Esophagus mucosa (tissue), 1 donor: ENCODE data around the gene ZBTB20. TPM values are rescaled to one million over a fixed set of nuclear protein-coding genes. Genes with fewer than 3 reads are reported as not detected.
"Not testable (repeated sequence)": the region's sequence is repeated elsewhere in the genome, so short reads cannot be mapped to it uniquely, and the experiment has no call there.

Experiments
- ATAC-seq: fragments of 200-7000 bp; cut with Tn5 transposase; one replicate; pipeline ENCODE4 v1.9.1; 2020
- total RNA-seq: library from RNA; stranded (reverse); gene quantifications from one replicate; pipeline ENCODE4 v1.2.4, GENCODE V29; 2023
- donor health status: DM: yes; HTN: yes; CAD: no.

ZBTB20 gene
- total RNA-seq = 7.3 TPM

DNA sequence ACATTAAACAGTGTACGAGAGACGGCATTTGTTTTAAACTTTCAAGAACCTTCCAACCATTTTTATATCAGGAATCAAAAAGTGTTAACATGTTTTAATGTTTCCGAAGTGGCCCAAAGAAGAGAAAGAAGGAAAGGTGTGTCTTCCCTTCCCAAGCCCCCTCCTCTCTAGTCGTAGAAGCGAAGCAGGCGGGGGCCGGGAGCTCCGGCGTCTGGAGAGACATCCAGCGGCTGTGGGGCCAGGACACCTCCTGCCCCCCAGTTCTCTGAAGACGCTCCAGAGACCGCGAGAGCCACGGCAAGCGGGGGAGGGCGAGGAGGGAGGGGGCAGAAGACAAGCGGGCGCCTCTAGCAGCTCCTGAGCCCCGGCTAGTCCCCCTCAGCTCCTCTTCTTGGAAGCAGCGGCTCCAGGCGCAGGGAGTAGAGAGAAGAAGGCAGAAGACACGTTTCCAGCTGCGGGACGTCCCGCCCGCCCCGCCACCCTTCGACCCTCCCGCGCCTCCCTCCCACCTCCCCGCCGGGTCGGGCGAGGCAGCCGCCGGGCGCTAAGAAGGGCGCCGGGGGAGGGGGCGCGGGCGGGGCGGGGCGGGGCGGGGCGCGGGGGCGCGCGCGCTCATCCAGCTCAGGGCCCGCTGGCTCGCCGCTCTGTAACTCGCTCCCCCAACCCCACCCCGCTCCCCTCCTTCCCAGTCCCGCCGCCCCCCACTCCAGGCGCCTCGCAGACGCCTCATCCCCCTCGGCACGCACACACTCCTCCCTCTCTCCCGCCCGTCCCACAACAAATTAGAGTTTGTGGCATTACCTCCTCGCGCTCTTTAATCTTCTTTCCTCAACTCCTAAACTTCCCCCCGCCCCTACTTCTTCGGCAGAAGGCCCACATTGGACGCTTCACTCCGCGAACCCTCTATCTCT is at the start of gene ZBTB20:
TSS of gene ZBTB20 (minus strand) at position 871 of the 911 bp plus-strand sequence.
- ATAC-seq = peak; percentile 21

DNA sequence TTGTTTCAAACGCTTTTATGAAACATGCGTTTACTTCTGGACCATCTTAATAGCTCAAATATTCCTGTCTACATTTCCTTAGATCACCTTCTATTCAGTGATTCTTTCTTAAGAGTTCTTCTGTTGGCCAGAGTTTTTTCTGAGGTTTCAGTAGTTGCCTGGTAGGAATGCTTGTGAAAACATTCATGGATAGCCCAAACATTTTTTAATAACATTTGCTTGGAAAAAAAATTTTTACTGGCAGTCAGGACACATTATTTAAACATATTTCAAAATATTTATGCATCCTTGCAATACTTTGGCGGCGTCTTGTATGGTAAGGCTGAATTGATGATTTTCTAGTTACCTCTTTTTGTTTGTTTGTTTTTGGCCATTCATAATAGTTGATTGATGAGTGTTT is 47.4 kb upstream of the ZBTB20 start:
- ATAC-seq = no peak

DNA sequence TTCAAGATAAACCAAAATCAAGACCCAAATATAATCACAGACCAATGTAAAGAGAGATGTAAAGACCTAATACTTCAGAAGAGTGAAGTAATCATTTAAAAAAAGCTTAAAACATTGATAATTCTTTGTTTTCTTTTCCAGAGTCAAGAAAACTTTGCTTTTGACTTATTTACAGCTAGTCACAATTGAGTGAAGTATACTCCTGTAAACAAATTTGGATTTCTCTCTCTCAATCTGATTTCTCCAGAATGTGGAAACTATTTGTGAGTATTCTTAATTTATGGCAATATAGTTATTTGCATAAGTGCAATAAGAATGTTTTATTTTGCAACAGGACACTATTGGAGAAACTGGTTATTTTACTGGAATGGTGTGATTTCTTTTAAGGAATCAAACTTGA is 43.7 kb upstream of the ZBTB20 start:
- no peak for ATAC-seq

DNA sequence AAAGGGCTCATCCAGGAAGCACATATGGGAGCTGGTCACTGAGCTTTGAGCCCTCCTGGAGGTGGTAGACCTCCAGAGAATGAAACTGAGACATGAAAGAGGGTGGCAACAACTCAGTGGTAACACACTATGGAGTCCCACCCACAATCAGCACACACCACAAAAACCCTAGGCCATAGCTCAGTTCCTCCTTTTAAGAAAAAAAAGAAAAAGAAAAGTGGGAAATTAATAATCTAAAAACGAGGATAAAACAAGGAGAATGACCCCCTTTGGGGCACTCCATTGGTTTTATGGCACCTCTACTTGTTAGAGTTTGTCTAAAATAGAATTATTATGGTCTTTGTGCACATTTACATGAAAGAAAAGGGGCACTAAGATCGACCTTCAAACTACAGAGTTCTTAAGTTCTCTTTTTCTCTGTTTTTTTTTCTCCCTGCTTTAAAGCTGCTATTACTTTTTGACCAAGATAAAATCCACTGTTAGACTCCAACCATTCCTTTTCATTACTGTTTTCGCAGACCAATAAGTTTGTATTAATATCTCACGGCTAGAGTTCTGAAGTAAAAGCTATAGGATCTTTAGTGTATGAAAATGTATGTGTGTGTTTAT is 40.2 kb upstream of the ZBTB20 start:
- ATAC-seq = no peak

DNA sequence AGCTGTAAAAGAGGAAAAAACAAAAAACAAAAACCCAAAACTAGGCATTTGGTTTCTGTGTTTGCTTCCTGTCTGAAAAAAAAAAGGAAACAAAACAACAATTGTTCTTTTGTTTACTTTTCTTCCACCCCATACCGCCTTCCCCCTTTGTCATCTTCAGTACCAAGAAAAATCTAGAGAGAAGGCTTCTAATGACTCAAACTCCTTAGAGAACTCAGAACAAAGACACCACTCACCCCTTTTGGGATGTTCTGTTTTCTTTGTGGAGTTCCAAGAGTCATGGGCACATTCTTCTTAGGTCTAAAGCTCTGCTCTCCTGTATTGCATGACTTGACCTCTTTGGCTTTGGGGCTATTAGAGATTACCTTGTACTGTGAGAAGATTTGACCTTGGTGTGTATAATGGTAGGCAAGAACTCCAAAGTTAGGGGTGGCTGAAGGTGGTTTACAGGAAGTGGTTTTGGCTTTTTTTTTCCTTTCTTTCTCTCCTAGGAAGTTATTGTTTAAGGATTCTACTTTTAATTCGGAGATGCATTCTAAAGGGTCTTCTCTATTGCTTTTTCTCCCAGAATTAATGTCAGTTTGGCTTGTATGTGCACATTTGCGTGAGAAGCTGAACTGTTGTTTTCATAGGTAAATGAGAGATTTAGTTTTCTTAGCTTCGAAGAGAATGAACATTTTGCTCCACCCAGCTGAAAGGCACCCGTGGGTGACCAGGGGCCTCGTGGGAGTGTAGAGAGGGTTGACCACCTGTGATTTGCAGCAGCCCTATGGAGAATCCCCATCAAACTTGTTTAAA is 39.5 kb upstream of the ZBTB20 start:
- no peak for ATAC-seq

DNA sequence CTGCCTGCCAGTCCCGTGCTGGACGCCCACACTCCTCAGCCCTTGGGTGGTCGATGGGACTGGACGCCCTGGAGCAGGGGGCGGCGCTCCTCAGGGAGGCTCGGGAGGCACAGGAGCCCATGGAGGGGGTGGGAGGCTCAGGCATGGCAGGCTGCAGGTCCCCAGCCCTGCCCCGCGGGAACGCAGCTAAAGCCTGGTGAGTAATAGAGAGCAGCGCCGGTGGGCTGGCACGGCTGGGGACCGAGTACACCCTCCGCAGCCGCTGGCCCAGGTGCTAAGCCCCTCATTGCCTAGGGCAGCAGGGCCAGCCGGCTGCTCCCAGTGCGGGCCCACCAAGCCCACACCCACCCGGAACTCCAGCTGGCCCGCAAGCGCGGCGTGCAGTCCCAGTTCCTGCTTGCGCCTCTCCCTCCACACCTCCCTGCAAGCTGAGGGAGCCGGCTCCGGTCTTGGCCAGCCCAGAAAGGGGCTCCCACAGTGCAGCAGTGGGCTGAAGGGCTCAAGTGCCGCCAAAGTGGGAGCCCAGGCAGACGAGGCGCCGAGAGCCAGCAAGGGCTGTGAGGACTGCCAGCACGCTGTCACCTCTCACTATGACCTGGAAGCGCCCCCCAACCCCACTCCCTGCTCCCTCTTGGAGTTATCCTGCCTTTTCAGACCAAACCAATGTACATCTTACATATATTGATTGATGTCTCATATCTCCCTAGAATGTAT is 37.9 kb upstream of the ZBTB20 start:
- ATAC-seq = not testable (repeated sequence)

DNA sequence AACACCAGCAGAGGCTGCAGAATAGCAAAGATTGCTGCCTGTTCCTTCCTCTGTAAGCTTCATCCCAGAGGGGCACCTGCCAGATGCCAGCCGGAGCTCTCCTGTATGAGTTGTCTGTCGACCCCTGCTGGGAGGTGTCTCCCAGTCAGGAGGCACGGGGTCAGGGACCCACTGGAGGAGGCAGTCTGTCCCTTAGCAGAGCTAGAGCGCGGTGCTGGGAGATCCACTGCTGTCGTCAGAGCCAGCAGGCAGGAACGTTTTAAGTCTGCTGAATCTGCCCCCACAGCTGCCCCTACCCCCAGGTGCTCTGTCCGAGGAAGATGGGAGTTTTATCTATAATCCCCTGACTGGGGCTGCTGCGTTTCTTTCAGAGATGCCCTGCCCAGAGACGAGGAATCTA is 31.8 kb upstream of the ZBTB20 start:
- not testable (repeated sequence) for ATAC-seq

DNA sequence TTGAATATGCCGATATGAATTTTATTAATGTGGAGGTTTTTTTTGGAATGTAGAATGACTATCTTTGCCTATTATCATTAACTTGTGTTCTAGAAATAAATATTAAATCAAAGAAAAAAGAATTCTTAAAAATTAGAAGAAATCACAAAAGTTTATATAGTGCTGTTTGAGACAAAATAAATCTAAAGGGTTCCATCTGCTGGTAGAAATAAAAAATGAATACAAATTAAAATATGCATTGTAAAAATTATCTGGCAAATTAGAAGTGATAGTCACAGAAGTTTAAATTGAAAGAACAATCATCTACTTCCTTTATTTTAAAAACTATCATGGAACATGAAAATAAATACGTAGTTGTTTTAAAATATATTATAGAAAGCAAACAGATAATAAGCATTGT is 22.7 kb upstream of the ZBTB20 start:
- ATAC-seq = no peak

DNA sequence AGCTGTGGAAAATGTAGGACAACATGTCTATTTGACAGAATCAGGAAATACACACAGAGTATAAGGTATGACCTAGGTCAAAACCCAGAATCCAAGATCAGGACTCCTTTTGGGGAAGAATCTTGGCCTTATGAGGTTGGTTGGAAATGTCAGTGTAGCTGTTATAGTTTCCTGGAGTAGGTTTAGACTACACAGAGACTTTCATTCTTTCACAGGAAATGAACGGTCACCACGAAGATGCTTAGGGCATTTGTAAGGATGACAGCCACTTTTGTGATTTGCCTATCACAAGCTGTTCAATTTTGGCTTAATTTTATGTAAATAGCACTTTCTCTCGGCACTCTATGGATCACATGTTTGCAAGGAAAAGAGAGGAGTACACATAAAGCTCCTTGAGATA is 18.6 kb upstream of the ZBTB20 start:
- ATAC-seq = no peak

DNA sequence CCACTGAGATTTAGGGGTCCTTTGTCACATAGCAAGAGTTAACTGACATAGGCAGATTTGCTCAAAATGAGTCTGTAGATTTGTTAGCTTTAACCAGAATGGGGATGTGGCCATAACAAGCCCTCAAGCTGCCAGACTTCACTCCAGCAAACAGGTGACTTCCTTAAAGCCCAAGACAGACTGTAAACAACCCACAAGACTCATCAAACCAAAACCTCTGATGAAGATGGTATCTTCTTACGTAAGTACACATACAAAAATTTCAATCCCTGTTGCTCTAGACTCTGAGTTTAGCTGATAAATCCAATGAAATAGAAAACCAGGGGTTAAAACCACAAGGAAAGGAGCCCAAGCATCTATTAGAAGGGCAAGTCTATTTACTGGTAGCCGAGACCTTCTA is 18.2 kb upstream of the ZBTB20 start:
- ATAC-seq = no peak

DNA sequence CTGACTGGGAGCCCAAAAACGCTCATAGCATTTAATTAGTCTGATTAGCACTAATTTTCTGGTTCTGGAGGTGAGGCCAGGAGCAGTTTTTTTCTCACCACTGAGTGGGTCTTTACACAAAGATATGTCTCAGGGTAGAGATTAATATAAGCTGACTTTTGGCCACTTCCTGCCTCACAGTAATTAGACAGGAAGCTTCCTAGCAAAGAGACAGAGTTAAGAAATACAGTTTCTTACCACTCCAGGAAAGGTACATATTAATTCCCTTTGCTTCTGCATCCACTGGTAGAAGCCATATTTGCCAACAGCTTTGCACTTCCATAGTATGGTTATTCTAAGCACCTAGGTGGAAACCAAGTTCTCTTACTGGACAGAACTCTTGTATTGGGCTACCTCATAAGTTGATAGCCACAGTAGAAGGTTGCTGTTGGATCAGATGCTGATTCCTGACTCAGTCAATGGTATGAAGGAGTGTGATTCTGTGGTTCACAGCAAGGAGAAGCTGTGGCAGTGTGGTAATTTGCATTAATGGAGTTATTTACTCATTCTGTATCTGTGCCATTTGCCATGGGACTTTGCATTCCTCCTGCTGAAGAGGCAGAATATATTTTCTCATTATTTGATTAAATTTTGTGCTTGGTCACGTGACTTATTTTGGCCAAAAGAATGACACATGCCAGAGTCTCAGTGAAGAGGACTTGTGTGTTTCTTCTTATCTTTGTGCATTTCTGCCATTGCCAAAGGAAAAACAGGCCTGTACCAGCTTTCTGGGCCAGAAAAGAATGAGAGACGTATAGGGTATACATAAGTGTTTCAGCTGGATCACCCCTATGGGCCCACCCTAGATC is 17.5 kb upstream of the ZBTB20 start:
- ATAC-seq = no peak

DNA sequence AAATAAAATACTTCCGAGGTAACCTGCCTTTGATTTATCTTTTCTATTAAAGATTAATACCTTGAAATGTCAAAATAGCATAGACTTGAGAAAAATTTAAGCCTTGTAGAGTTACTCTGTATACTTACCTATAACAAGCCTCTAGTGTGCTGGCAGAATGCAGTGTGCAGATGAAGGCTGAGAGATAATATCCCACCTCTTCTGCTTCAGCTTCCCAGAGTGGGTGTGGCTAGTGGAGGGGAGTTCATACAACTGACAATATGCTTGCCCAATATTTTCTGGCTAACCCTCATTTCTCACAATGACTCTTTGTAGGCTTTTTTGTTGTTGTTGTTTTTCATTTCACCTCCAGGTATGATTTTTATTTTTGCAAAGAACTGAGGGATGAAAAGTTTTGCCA is 15.7 kb upstream of the ZBTB20 start:
- ATAC-seq = no peak

DNA sequence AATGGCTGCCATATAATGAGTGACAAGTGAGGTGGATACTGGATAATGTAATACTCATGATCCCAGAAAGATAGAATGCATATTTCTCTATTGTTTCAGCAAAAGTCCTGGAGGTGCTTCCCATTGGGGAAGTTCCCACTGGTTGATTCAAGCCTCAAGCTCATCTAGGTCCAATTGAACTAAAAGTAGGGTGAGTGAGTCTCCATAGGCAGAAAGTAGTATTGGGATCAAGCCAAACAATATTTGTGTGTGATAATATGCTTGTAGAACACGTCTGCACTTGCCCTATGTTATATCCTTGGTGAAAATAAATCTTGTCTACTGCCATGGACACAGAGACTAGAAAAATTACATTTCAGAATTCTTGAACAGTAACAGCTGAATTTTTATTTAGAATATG is 14.8 kb upstream of the ZBTB20 start:
- no peak for ATAC-seq

DNA sequence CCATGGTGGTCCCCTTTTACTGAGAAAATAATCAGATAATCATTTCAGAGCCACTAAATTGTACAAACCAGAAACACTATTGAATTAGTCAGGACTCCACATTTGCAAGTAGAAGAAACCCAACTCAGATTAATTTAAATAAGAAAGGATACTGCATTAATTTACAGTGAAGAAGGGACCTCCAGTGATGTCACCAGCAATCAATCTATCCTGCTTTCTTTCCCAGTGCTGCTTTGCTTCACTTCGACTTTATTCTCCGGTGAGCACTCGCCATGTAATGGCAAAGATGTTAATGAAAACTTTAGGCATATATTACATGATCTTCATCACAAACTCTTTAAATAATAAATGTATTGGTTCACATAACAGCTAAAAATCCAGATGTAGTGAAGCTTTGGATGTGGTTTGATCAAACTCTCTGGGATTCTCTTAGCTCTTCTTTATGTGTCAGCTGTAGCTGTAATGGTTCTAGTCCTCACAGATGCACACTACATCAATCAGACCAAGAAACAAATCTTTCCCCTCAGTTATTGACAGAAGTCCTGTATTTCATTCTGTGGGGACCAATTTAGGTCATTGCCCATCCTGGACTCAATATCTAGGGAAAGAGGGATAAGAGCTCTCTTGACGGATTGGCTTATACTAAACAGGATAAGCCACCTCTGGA is 14.2 kb upstream of the ZBTB20 start:
- no peak for ATAC-seq

DNA sequence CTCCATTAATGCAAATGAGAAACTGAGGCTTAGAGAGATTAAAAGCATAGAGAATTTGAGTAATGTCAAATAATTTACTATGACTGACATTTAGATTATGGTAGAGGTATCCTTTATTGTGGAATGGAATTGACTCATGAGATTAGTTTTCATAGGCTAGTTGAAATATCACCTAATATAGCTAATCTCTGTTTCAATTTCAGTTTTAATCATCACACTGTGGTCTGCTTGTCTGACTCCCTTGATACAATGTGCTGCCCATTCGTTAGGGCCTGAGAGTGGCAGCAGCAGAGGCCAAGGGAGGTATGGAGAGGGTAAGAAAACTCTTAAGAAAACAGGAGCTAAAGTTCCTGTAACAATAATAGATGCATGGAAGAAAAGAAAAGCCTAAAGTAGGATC is 13.2 kb upstream of the ZBTB20 start:
- no peak for ATAC-seq

DNA sequence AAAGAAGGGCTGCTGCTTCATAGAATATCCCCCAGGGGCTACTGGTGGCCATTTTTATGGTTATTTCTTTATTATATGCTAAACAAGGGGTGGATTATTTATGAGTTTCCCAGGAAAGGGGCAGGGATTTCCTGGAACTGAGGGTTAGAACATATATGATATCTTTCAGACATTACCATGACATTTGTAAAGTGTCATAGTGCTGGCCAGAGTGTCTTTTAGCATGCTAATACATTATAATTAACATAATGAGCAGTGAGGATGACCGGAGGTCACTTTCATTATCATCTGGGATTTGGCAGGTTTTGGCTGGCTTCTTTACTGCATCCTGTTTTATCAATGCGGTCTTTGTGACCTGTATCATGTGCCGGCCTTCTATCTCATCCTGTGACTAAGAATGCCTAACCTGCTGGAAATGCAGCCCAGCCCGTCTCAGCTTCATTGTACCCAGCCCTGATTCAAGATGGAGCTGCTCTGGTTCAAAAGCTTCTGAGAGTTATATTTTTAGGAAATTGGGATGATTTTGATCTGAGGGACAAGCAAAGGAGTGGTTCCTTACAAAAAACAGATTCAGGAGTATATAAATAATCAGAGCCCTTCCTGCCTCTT is 9.1 kb upstream of the ZBTB20 start:
- ATAC-seq = no peak

DNA sequence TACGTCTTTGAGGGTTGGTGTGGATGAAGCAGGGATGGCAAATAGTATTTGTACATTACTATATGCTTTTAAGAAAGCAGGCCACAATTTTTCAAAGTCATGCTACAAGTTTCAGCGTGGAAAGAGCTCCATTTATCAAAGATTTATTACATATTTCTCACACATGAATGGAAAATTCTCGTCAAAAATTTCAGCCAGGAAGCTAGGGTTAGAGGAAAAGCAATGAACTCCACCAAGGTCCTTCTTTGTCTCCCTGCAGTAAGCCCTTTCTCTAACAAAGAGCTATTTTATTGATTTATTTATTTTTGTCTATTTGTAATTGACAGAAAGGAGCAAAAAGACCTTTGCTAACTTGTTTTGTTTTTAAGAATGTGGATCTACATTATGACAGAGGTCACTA is 7.5 kb upstream of the ZBTB20 start:
- no peak for ATAC-seq

DNA sequence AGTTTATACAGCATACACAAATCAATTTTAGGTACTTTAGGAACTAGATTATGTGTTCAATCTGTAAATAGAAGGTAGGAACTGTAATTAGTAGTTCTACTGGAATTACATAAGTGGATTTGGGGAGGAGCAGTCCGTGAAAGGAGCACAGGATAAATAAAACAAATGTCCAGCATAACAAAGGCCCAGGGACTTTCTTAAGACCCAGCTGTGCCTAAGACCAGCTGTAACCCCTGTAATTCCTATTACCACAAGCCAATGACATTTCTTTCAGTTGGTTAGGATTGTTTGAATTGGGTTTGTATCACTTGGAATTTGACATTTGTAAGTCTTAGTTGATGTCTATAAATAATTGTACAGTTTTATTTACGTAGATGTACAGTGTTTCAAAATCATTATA is 4.8 kb upstream of the ZBTB20 start:
- no peak for ATAC-seq

DNA sequence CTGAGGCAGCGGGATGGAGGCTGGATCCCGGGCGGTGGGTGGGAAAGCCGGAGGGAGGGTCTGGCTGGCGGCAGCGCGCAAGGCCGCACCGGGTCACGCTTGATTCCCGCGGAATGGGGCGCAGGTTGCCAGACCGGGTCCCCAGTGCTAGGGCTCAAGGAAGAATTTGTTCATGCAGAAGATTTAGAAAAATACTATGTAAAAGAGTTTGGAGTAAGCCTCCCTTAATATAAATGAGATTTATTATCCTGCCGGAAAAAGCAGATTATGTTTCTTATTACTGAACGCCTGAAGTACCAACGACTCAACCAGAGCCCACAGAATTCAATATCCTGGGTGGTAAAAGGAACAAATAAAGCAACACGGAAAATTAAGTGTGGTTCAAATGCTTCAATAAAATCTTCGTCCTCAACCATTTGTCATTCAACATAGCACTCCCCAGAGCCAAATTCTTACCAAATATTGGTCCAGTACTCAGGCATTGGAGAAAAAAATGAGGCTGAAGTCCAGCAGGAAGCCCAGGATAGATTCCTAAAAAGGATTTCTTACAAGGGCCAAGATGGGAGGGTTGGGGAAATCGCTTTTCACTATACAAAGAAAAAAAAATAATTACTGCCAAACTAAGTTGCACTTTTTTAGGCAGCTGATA is 1.2 kb upstream of the ZBTB20 start:
- ATAC-seq = no peak
